Uterus (tissue), 4 donors: ENCODE measurements around the gene KCNE1. TPM values are rescaled to one million over a fixed set of nuclear protein-coding genes. Genes with fewer than 3 reads are reported as not detected.

Source experiments
- DNase-seq, 2 donors: peaks; one replicate each; pipeline ENCODE4 v3.0.0-alpha.2; 2019 to 2020
- H3K27ac ChIP-seq, 2 donors: fragments of 200-600 bp; sonication (generic); 1 replicate in 1 of 2; 2 replicates in 1 of 2; pipeline ENCODE4 v1.5.1; 2016 to 2018
- H3K27me3 ChIP-seq, 2 donors: fragments of 200-600 bp; sonication (generic); one replicate each; pipeline ENCODE4 v1.5.1; 2018 to 2019; ENCODE audit warnings: control low read depth in 1 of 2
- H3K36me3 ChIP-seq, 2 donors: fragments of 200-600 bp; sonication (generic); one replicate each; pipeline ENCODE4 v1.5.1; 2019; ENCODE audit warnings: control low read depth in 1 of 2
- H3K4me1 ChIP-seq, 2 donors: fragments of 200-600 bp; sonication (generic); one replicate each; pipeline ENCODE4 v1.5.1; 2018 to 2019; ENCODE audit warnings: control low read depth in 1 of 2
- H3K4me3 ChIP-seq, 2 donors: fragments of 200-600 bp; sonication (generic); 1 replicate in 1 of 2; 2 replicates in 1 of 2; pipeline ENCODE4 v1.5.1; 2018 to 2019; ENCODE audit warnings: mild to moderate bottlenecking in 1 of 2
- H3K9me3 ChIP-seq, 2 donors: fragments of 200-600 bp; sonication (generic); one replicate each; pipeline ENCODE4 v1.5.1; 2019; ENCODE audit warnings: control low read depth in 1 of 2
- POLR2A ChIP-seq, 2 donors: fragments of 450-650 bp; IDR thresholded peaks; one replicate each; pipeline ENCODE4 v1.6.1; 2016; ENCODE audit warnings: antibody characterized with exemption in 2 of 2, mild to moderate bottlenecking in 1 of 2, moderate library complexity in 1 of 2
- intact Hi-C: fragments of 100-400 bp; cut with DNase I; formaldehyde crosslinking; loops from one replicate; pipeline ENCODE4 v1.15.1; 2023; ENCODE audit warnings: low total_unique reads
- total RNA-seq, 4 donors: library from RNA; depleted of rRNA in 3 of 4; stranded (reverse); fragments of >200 nt in 3 of 4; gene quantifications; one replicate each; pipeline versions ENCODE4 v1.1.0 to v1.2.4, GENCODE V29; 2014 to 2023
- TF ChIP-seq, protein P1 (sequence below), 4 experiments: fragments of 200-600 bp in 2 of 4; fragments of 450-650 bp in 2 of 4; sonication (generic) in 2 of 4; IDR thresholded peaks; one replicate each; pipeline ENCODE4 v1.5.1; 2016 to 2019; ENCODE audit warnings: antibody characterized with exemption in 4 of 4, mild to moderate bottlenecking in 2 of 4, moderate library complexity in 1 of 4
- donor health status: DM: yes; HTN: yes; CAD: no.

The KCNE1 gene
- total RNA-seq, 4 donors from 2014 or later = 0.98 to 2.1 (median 1.0) TPM; not detected in 1

DNA sequence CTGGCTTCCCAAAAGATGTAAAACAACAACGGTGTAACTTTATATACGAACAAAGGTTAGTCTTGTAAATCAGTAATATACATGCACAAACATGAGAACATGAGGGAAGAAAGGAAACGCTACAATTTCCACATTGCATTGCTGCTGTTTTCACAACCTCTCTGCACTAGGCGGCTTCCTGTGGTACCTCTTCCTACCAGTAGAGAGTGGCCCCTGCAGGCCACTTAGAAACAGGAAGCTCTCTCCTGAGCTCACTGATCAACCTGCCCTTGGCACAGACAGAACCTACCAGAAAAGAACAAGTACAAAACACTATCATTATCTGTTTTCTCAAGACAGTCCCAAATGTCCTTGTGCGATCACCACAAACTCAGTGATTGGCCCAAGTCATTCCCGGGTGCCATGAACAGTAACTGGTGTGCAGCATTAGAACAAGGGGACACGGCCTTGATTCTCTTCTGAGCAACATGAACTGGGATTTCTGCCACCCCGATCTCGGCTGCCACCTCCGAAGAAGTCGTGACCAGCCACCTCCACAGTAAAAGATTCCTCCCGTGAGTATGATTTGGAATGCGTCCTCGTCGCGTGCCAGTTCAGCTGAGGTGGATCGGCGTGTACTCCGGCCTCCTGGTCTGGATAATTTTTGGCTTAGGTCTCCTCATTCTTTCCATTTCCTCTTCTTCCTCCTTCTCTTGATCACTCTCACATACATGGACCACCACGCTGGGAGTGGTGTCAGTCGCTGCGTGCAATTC, 5.7 kb upstream of the KCNE1 start:
- TF ChIP-seq, protein P1, sequence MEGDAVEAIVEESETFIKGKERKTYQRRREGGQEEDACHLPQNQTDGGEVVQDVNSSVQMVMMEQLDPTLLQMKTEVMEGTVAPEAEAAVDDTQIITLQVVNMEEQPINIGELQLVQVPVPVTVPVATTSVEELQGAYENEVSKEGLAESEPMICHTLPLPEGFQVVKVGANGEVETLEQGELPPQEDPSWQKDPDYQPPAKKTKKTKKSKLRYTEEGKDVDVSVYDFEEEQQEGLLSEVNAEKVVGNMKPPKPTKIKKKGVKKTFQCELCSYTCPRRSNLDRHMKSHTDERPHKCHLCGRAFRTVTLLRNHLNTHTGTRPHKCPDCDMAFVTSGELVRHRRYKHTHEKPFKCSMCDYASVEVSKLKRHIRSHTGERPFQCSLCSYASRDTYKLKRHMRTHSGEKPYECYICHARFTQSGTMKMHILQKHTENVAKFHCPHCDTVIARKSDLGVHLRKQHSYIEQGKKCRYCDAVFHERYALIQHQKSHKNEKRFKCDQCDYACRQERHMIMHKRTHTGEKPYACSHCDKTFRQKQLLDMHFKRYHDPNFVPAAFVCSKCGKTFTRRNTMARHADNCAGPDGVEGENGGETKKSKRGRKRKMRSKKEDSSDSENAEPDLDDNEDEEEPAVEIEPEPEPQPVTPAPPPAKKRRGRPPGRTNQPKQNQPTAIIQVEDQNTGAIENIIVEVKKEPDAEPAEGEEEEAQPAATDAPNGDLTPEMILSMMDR (IDR thresholded peaks at IDR 0.05) = no peak
- H3K4me1 ChIP-seq = no peaks in the 10 kb centered on the region
- intact Hi-C loops = no loop called here

DNA sequence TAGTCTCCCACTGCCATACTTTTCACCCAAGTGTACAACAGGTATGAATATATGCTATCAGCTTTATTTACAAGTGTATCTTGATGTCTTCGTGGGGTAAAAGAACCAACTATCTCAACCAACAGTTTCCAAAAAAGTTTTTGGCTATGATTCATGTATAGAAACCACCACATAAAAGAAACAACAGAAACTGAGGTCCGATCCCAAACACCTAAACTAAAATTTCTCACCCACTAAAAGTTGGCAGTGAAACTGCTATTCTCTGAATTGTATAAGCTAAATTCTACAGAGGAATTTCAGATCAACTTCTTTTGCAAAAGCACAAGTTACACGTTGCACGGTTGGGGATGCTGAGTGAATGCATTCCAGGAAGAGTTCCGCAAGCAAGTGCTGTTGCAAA, 5.0 kb upstream of the KCNE1 start:
- intact Hi-C loops = no loop called here
- Histone ChIP-seq H3K27me3 (no peaks in the 10 kb centered on the region), H3K9me3 (no peaks in the 10 kb centered on the region), H3K36me3 (no peaks in the 10 kb centered on the region), H3K4me1 (no peaks in the 10 kb centered on the region), H3K27ac (no peak overlapping the region), H3K4me3 (no peak overlapping the region)
- DNase-seq = no peak
- TF ChIP-seq, protein P1 (IDR thresholded peaks at IDR 0.05) = no peak
- no peak for TF ChIP-seq POLR2A (IDR thresholded peaks at IDR 0.05)

More for the DNA sequence above, 5.7 kb upstream of the KCNE1 start:
- Histone ChIP-seq H3K9me3 (no peaks in the 10 kb centered on the region), H3K27me3 (no peaks in the 10 kb centered on the region), H3K36me3 (no peaks in the 10 kb centered on the region), H3K27ac (no peak overlapping the region), H3K4me3 (no peak overlapping the region)
- no peak for DNase-seq

DNA sequence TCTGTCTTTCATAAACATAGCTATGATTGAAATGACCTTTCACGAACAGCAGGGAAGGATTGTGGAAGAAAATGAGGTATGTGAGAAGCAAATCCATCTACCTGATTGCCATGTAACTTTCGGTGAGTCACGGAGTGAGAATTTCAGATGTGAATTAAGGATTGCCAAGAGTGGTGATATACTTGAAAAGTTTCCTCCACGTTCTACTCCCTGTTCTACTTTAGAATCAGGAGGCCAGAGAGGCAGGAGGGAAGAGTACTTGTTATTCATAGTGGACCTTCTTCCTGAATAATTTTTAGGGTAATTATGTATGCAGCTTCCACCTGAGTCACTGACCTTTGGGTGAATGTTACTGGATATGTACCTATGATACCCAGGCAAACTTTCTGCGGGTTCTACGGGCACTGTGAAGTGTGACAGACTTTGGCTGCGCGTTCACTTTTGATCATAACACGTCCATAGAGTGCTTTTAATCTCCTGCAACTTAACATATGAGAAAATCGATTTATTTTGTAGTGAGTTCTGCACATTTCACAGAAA, 2.6 kb upstream of the KCNE1 start:
- TF ChIP-seq, protein P1 (IDR thresholded peaks at IDR 0.05) = no peak
- TF ChIP-seq POLR2A (IDR thresholded peaks at IDR 0.05) = no peak
- H3K27ac ChIP-seq = no peak overlapping the region
- H3K36me3 ChIP-seq = no peaks in the 10 kb centered on the region
- H3K27me3 ChIP-seq = no peaks in the 10 kb centered on the region
- no peak for DNase-seq
- intact Hi-C loops = no loop called here
- no peak overlapping the region for H3K4me3 ChIP-seq
- no peaks in the 10 kb centered on the region for H3K9me3 ChIP-seq
- H3K4me1 ChIP-seq = no peaks in the 10 kb centered on the region

DNA sequence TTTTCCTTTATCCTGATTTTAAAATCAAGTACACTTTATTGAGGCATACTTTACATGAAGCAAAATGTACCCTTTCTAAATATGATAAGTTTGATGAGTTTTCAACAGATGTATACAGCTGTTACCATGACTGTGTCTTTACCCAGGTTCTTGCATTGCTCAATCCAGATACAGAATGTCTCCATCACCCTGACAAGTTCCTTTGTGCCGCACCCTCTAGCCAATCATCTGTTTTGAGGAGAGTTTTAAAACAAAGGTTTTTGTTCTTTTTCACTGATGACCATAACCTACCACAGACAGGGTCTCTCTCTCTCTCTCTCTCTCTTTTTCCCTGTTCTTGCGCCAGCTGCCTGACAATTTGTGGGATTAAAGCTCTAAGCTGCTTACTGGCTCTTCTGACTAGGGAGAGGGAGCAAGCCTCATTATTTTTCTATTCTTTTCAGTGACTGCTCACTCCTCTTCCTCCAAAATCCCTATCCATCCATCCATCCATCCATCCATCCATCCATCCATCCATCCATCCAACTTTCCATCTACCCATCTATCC, 1.2 kb upstream of the KCNE1 start:
- intact Hi-C loops = no loop called here
- H3K36me3 ChIP-seq = no peaks in the 10 kb centered on the region
- no peak for DNase-seq
- H3K27me3 ChIP-seq = no peaks in the 10 kb centered on the region
- H3K4me1 ChIP-seq = no peaks in the 10 kb centered on the region
- no peak overlapping the region for H3K27ac ChIP-seq
- H3K4me3 ChIP-seq = no peak overlapping the region
- no peaks in the 10 kb centered on the region for H3K9me3 ChIP-seq
- TF ChIP-seq, protein P1 (IDR thresholded peaks at IDR 0.05) = no peak
- TF ChIP-seq POLR2A (IDR thresholded peaks at IDR 0.05) = no peak

DNA sequence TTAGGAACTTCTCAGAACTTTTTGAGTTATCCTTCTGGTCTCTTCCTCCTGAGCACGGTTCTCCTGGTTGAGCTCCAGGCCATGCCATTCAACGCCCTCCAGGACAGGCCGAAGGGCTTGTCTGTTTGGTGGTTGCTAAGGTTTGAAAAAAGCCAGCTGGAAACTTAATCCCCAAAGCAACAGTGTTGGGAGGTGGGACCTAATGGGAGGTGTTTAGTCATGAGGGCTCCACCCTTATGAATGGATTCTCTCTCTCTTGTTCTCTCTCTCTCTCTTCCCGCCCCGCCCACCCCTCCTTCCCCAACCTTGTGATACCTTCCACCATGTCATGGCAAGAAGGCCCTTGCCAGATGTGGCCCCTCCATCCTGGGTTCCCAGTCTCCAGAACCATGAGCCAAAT, 829 bp downstream of the KCNE1 start:
- intact Hi-C loops = no loop called here
- Histone ChIP-seq H3K9me3 (no peaks in the 10 kb centered on the region), H3K4me3 (no peak overlapping the region), H3K27me3 (no peaks in the 10 kb centered on the region), H3K27ac (no peak overlapping the region), H3K4me1 (no peaks in the 10 kb centered on the region), H3K36me3 (no peaks in the 10 kb centered on the region)
- no peak for DNase-seq
- TF ChIP-seq POLR2A (IDR thresholded peaks at IDR 0.05) = no peak
- TF ChIP-seq, protein P1 (IDR thresholded peaks at IDR 0.05) = no peak
